Left renal cortex interstitium (tissue), 4 donors: ENCODE data around the gene C5orf22. TPM values are rescaled to one million over a fixed set of nuclear protein-coding genes. Genes with fewer than 3 reads are reported as not detected.
A peak's percentile ranks its signal among the peaks of the same experiment; 100 is the strongest.
"Not testable (repeated sequence)": the region's sequence is repeated elsewhere in the genome, so short reads cannot be mapped to it uniquely, and the experiment has no call there.

Experiments used
- DNase-seq, 4 donors: peaks; one replicate each; pipeline ENCODE4 v3.0.0-alpha.2; 2013; ENCODE audit warnings: low read depth in 4 of 4, low spot score in 2 of 4, missing footprints in 1 of 4
- polyA plus RNA-seq, 4 donors: library from polyadenylated mRNA; unstranded; fragments of 120-200 nt; gene quantifications; one replicate each; pipeline ENCODE4 v1.2.1, GENCODE V29; 2013; ENCODE audit not compliant: insufficient read length in 4 of 4

The C5orf22 gene
- polyA plus RNA-seq, 4 donors: 24.2 to 32.2 (median 31.3) TPM

GRCh38 chr5:31551878-31552277 is 19.8 kb downstream of the C5orf22 start:
- DNase-seq: no peak

GRCh38 chr5:31553863-31554262 is 21.8 kb downstream of the C5orf22 start:
- no peak for DNase-seq

GRCh38 chr5:31554552-31554951 is 22.5 kb downstream of the C5orf22 start:
- DNase-seq: no peak

GRCh38 chr5:31556461-31556860 is 24.4 kb downstream of the C5orf22 start:
- DNase-seq: no peak

GRCh38 chr5:31559942-31560341 is 27.8 kb downstream of the C5orf22 start:
- DNase-seq: no peak

GRCh38 chr5:31561946-31562345 is 29.8 kb downstream of the C5orf22 start:
- no peak for DNase-seq

- DNase-seq: no peak
Measured at GRCh38 chr5:31563216-31563615, 31.1 kb downstream of the C5orf22 start.

- not testable (repeated sequence) for DNase-seq
Measured at GRCh38 chr5:31566362-31566761, 34.3 kb downstream of the C5orf22 start.

GRCh38 chr5:31568302-31568835 is 36.3 kb downstream of the C5orf22 start:
- DNase-seq: no peak

- no peak for DNase-seq
Measured at GRCh38 chr5:31569068-31569467, 37.0 kb downstream of the C5orf22 start.

GRCh38 chr5:31573494-31574142 is 41.5 kb downstream of the C5orf22 start:
- no peak for DNase-seq

- no peak for DNase-seq
Measured at GRCh38 chr5:31574772-31575171, 42.7 kb downstream of the C5orf22 start.

- DNase-seq: no peak
Measured at GRCh38 chr5:31577438-31577837, 45.3 kb downstream of the C5orf22 start.

- no peak for DNase-seq
Measured at GRCh38 chr5:31579558-31579957, 47.5 kb downstream of the C5orf22 start.

GRCh38 chr5:31581498-31582099 is 49.5 kb downstream of the C5orf22 start:
- DNase-seq: peak in 3 of 4 donors; percentile 11 to 31 (median 15)

GRCh38 chr5:31583129-31583528 is 51.0 kb downstream of the C5orf22 start:
- no peak for DNase-seq

- no peak for DNase-seq
Measured at GRCh38 chr5:31585166-31585894, 53.2 kb downstream of the C5orf22 start.

- no peak for DNase-seq
Measured at GRCh38 chr5:31585895-31586270, 53.8 kb downstream of the C5orf22 start.

- no peak for DNase-seq
Measured at GRCh38 chr5:31587546-31587945, 55.4 kb downstream of the C5orf22 start.

- DNase-seq: no peak
Measured at GRCh38 chr5:31593665-31594064, 61.6 kb downstream of the C5orf22 start.

GRCh38 chr5:31596354-31596753 is 64.3 kb downstream of the C5orf22 start:
- DNase-seq: no peak
